DOHH2 (cell line): ENCODE results near the gene ZNF493.

Source experiments
- H3F3A ChIP-seq: fragments of 200-600 bp; sonication (generic), shearing (Covaris generic); 2 replicates; pipeline ENCODE4 v1.6.0; 2016; ENCODE audit warnings: antibody characterized with exemption, mild to moderate bottlenecking; ENCODE audit not compliant: control insufficient read depth, insufficient read depth
- H3K27ac ChIP-seq: fragments of 200-600 bp; sonication (generic); 2 replicates; pipeline ENCODE4 v1.5.1; 2014; ENCODE audit warnings: low read depth, mild to moderate bottlenecking, low read length, moderate library complexity
- H3K27me3 ChIP-seq: fragments of 200-600 bp; sonication (generic); 2 replicates; pipeline ENCODE4 v1.6.1; 2014; ENCODE audit warnings: mild to moderate bottlenecking, low read length, mixed read lengths; ENCODE audit not compliant: control insufficient read depth
- H3K36me3 ChIP-seq: fragments of 200-600 bp; sonication (generic); 2 replicates; pipeline ENCODE4 v1.6.1; 2014; ENCODE audit warnings: mild to moderate bottlenecking, low read length, moderate library complexity, mixed read lengths; ENCODE audit not compliant: control insufficient read depth
- H3K4me1 ChIP-seq: fragments of 200-600 bp; sonication (generic); 2 replicates; pipeline ENCODE4 v1.6.1; 2014; ENCODE audit warnings: mild to moderate bottlenecking, low read length, mixed read lengths; ENCODE audit not compliant: control insufficient read depth
- H3K4me2 ChIP-seq: fragments of 200-600 bp; sonication (generic); 2 replicates; pipeline ENCODE4 v1.6.0; 2014; ENCODE audit warnings: mild to moderate bottlenecking, low read length, moderate library complexity
- H3K4me3 ChIP-seq: fragments of 200-600 bp; sonication (generic); 2 replicates; pipeline ENCODE4 v1.5.1; 2014; ENCODE audit warnings: mild to moderate bottlenecking, low read length, mixed read lengths
- H3K79me2 ChIP-seq: fragments of 200-600 bp; sonication (generic); 2 replicates; pipeline ENCODE4 v1.6.1; 2014; ENCODE audit warnings: mild to moderate bottlenecking, low read length, mixed read lengths; ENCODE audit not compliant: control insufficient read depth
- H3K9me2 ChIP-seq: fragments of 200-600 bp; sonication (generic); replicated peaks from 2 replicates; pipeline ENCODE4 v1.6.1; 2014; ENCODE audit warnings: mild to moderate bottlenecking, low read length, mixed read lengths; ENCODE audit not compliant: control insufficient read depth
- H3K9me3 ChIP-seq: fragments of 200-600 bp; sonication (generic); 2 replicates; pipeline ENCODE4 v1.6.1; 2014; ENCODE audit warnings: antibody characterized with exemption, low read length, mixed read lengths; ENCODE audit not compliant: control insufficient read depth, insufficient read depth
- H4K20me1 ChIP-seq: fragments of 200-600 bp; sonication (generic); 2 replicates; pipeline ENCODE4 v1.6.0; 2014; ENCODE audit warnings: low read depth, mild to moderate bottlenecking, antibody characterized with exemption, low read length, moderate library complexity; ENCODE audit not compliant: control insufficient read depth, insufficient read depth
- EZH2phosphoT487 ChIP-seq: fragments of 200-600 bp; sonication (generic); IDR thresholded peaks from 2 replicates; pipeline ENCODE4 v1.6.1; 2017; ENCODE audit warnings: borderline replicate concordance, mild to moderate bottlenecking, antibody characterized with exemption, low read length, moderate library complexity, mixed read lengths
- TF ChIP-seq, protein P1 (sequence below): fragments of 200-600 bp; sonication (generic); IDR thresholded peaks from one replicate; pipeline ENCODE4 v1.5.1; 2014; ENCODE audit warnings: antibody characterized with exemption, mild to moderate bottlenecking, low read depth, low read length; ENCODE audit not compliant: poor library complexity, severe bottlenecking

The ZNF493 gene

DNA sequence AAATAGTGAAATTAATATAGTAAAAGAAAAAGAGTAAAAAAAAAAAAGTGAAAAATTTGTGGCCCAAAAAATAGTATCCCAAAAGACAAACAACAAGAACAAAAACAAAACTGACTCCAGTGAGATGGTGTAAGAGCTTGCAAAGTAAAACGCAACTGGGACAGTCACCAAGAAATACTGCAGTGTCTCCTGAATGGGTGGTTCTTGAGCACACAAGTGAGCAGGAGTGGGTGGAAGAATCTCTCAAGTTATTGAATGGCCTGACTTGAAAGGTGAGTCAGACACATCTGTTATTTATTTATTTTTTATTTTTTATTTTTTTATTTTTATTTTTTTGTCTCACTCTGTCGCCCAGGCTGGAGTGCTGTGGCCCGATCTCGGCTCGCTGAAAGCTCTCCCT is 1.9 kb downstream of the ZNF493 start:
- TF ChIP-seq, protein P1, sequence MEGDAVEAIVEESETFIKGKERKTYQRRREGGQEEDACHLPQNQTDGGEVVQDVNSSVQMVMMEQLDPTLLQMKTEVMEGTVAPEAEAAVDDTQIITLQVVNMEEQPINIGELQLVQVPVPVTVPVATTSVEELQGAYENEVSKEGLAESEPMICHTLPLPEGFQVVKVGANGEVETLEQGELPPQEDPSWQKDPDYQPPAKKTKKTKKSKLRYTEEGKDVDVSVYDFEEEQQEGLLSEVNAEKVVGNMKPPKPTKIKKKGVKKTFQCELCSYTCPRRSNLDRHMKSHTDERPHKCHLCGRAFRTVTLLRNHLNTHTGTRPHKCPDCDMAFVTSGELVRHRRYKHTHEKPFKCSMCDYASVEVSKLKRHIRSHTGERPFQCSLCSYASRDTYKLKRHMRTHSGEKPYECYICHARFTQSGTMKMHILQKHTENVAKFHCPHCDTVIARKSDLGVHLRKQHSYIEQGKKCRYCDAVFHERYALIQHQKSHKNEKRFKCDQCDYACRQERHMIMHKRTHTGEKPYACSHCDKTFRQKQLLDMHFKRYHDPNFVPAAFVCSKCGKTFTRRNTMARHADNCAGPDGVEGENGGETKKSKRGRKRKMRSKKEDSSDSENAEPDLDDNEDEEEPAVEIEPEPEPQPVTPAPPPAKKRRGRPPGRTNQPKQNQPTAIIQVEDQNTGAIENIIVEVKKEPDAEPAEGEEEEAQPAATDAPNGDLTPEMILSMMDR: no peak
- no peak for TF ChIP-seq EZH2phosphoT487
- H3K36me3 ChIP-seq: peaks cover 46% of the 10 kb centered on the region
- no peaks in the 10 kb centered on the region for H3F3A ChIP-seq
- no peak overlapping the region; the same call in 1 of the 2 replicates for H3K4me2 ChIP-seq
- no peaks in the 10 kb centered on the region for H4K20me1 ChIP-seq
- no peaks in the 10 kb centered on the region for H3K27me3 ChIP-seq
- H3K4me1 ChIP-seq: peaks cover 12% of the 10 kb centered on the region
- H3K9me3 ChIP-seq: peaks cover 8% of the 10 kb centered on the region; the same call in 1 of the 2 replicates
- no peak overlapping the region for H3K27ac ChIP-seq
- H3K79me2 ChIP-seq: peaks cover 46% of the 10 kb centered on the region
- no peaks in the 10 kb centered on the region for H3K9me2 ChIP-seq
- no peak overlapping the region for H3K4me3 ChIP-seq

DNA sequence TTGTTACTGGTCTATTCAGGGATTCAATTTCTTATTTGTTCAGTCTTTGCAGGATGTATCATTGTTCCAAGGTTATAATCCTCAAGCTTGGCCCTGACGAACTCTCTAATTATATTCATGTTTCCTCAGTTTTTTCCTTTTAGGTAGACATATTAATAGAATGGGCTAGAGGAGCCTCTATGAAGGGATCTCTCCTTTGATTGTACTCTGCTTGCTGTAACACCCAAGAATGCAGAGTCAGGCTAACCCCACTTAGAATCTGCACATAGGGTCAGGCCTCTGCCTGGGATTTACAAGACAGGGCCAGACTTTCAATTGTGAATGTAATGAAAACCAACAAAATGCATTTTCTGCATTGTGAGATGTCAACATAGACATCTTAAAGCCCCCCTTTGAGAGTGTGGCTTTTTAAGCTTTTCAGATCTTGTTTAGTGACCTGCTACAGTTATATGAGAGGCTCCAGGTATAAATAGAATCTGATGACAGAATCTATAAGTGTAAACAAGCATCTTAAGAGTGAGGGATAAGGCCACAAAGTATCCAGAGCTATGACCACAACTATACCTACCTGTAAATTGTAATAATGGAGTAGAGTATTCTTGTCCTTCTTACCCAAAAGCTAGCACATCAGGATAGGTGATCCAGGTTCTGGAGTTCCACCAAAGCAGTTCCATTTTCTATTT is 5.5 kb downstream of the ZNF493 start:
- peaks cover 66% of the 10 kb centered on the region for H3K36me3 ChIP-seq
- peaks cover 11% of the 10 kb centered on the region; the same call in 1 of the 2 replicates for H3K9me3 ChIP-seq
- TF ChIP-seq EZH2phosphoT487: no peak
- TF ChIP-seq, protein P1: no peak

DNA sequence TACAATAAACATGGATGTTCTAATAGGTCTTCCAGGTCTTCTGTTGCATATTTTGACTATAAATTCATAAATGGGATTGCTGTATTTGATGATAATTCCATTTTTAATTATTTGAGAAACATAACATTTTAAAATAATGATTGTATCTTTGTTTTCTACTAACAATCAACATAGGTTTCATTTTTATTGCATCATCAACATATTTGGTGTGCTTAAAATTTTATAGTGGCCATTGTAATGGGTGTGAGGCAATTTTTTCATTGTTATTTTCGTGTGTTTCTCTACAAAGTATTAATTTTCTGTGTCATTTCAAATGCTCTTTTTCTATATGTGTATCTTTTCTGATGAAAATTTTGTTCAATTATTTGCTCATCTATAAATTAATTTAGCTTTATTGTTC is 13.2 kb downstream of the ZNF493 start:
- Histone ChIP-seq H3K36me3 (peaks cover 62% of the 10 kb centered on the region), H3K27ac (no peak overlapping the region), H3K4me2 (no peak overlapping the region), H3K9me2 (no peaks in the 10 kb centered on the region), H3F3A (no peaks in the 10 kb centered on the region), H4K20me1 (no peaks in the 10 kb centered on the region), H3K4me3 (no peak overlapping the region), H3K27me3 (no peaks in the 10 kb centered on the region), H3K4me1 (no peaks in the 10 kb centered on the region), H3K79me2 (no peaks in the 10 kb centered on the region), H3K9me3 (peaks cover 3% of the 10 kb centered on the region; the same call in 1 of the 2 replicates)
- TF ChIP-seq, protein P1: no peak
- no peak for TF ChIP-seq EZH2phosphoT487

More for the DNA sequence above, 5.5 kb downstream of the ZNF493 start:
- no peaks in the 10 kb centered on the region for H3F3A ChIP-seq
- no peak overlapping the region for H3K4me3 ChIP-seq
- no peaks in the 10 kb centered on the region for H4K20me1 ChIP-seq
- H3K27ac ChIP-seq: no peak overlapping the region
- peaks cover 8% of the 10 kb centered on the region for H3K4me1 ChIP-seq
- no peaks in the 10 kb centered on the region for H3K27me3 ChIP-seq
- no peak overlapping the region for H3K4me2 ChIP-seq
- H3K79me2 ChIP-seq: peaks cover 41% of the 10 kb centered on the region
- H3K9me2 ChIP-seq: no peaks in the 10 kb centered on the region
